ENCODE results near the gene TRAIP.
"Not testable (repeated sequence)": the region's sequence is repeated elsewhere in the genome, so short reads cannot be mapped to it uniquely, and the experiment has no call there.

TRAIP gene

GRCh38 chr3:49826016-49826415 lies 30.3 kb downstream of the TRAIP start:
- DNase-seq (ENCODE audit: low read depth, low spot score): no peak

- DNase-seq (ENCODE audit: low read depth, low spot score): not testable (repeated sequence)
These were observed 33.2 kb downstream of the TRAIP start for GRCh38 chr3:49823131-49823530.

GRCh38 chr3:49813497-49814174 lies 42.7 kb downstream of the TRAIP start, which contains the start of gene UBA7:
Gene UBA7 (minus strand): TSS chr3:49813953. CDS start chr3:49813787, 166 bp downstream.
- no peak for DNase-seq (ENCODE audit: low read depth, low spot score)

- no peak for DNase-seq (ENCODE audit: low read depth, low spot score)
These were observed 43.4 kb downstream of the TRAIP start for GRCh38 chr3:49812916-49813496.

GRCh38 chr3:49807431-49808114 lies 48.8 kb downstream of the TRAIP start:
- no peak for DNase-seq (ENCODE audit: low read depth, low spot score)

GRCh38 chr3:49806850-49807249 lies 49.5 kb downstream of the TRAIP start:
- no peak for DNase-seq (ENCODE audit: low read depth, low spot score)

GRCh38 chr3:49805897-49806701 lies 50.3 kb downstream of the TRAIP start:
- no peak for DNase-seq (ENCODE audit: low read depth, low spot score)

GRCh38 chr3:49805367-49805782 lies 51.0 kb downstream of the TRAIP start:
- no peak for DNase-seq (ENCODE audit: low read depth, low spot score)

GRCh38 chr3:49804141-49805041 lies 52.0 kb downstream of the TRAIP start:
- DNase-seq (ENCODE audit: low read depth, low spot score): no peak

- no peak for DNase-seq (ENCODE audit: low read depth, low spot score)
These were observed 52.8 kb downstream of the TRAIP start for GRCh38 chr3:49803465-49804140.

GRCh38 chr3:49802719-49803464 lies 53.5 kb downstream of the TRAIP start, which contains the start of gene INKA1:
Gene INKA1 (plus strand): TSS chr3:49803261. CDS start chr3:49803393, 132 bp downstream.
- peak; percentile 75 for DNase-seq (ENCODE audit: low read depth, low spot score)

GRCh38 chr3:49801160-49801559 lies 55.2 kb downstream of the TRAIP start:
- DNase-seq (ENCODE audit: low read depth, low spot score): no peak

GRCh38 chr3:49799761-49800160 lies 56.6 kb downstream of the TRAIP start, which contains the start of gene CDHR4:
Gene CDHR4 (minus strand): TSS chr3:49799873. CDS start chr3:49799812, 61 bp downstream.
- no peak for DNase-seq (ENCODE audit: low read depth, low spot score)

GRCh38 chr3:49799105-49799504 lies 57.3 kb downstream of the TRAIP start:
- DNase-seq (ENCODE audit: low read depth, low spot score): no peak

- DNase-seq (ENCODE audit: low read depth, low spot score): no peak
These were observed 61.1 kb downstream of the TRAIP start for GRCh38 chr3:49794926-49795905.

- DNase-seq (ENCODE audit: low read depth, low spot score): no peak
These were observed 61.9 kb downstream of the TRAIP start for GRCh38 chr3:49794431-49794830.

- DNase-seq (ENCODE audit: low read depth, low spot score): no peak
These were observed 62.8 kb downstream of the TRAIP start for GRCh38 chr3:49793486-49794085.

All from activated CD4-positive, CD25-positive, alpha-beta regulatory T cell treated with anti-CD3 and anti-CD28 coated beads, Interleukin-2, amount 50 U/mL, for 16 hours (primary cell).